HepG2 (cell line): ENCODE results near the gene SLC20A1. TPM values are rescaled to one million over a fixed set of nuclear protein-coding genes. Genes with fewer than 3 reads are reported as not detected.

Source experiments
- FOXJ3 ChIP-seq: sonication (generic); formaldehyde crosslinking; IDR thresholded peaks from 2 replicates; pipeline ENCODE4 v1.4.0; 2020; ENCODE audit warnings: missing genetic modification reagents, mild to moderate bottlenecking, borderline replicate concordance
- ZNF407 ChIP-seq: sonication (generic); formaldehyde crosslinking; IDR thresholded peaks from one replicate; pipeline ENCODE4 v1.5.1; 2020; ENCODE audit warnings: mild to moderate bottlenecking, missing genetic modification reagents; ENCODE audit errors: not compliant biosample characterization
- ZNF563 ChIP-seq: sonication (generic); formaldehyde crosslinking; IDR thresholded peaks from 2 replicates; pipeline ENCODE4 v1.8.0; 2022; ENCODE audit warnings: mild to moderate bottlenecking, moderate library complexity, missing genetic modification reagents
- ZNF770 ChIP-seq: sonication (generic); formaldehyde crosslinking; IDR thresholded peaks from 2 replicates; pipeline ENCODE4 v1.5.0; 2020; ENCODE audit warnings: mild to moderate bottlenecking, missing genetic modification reagents
- polyA plus RNA-seq, 8 experiments: library from polyadenylated mRNA; depleted of rRNA in 3 of 8; stranded (reverse) in 7 of 8; unstranded in 1 of 8; fragments of >200 nt; fragmentation: Illumina TruSeq in 4 of 8; extraction: Trizol in 4 of 8; gene quantifications; 2 replicates each; pipeline versions ENCODE4 v1.2.1 to v1.2.3, GENCODE V29; 2011 to 2016; ENCODE audit warnings: low read depth in 4 of 8, missing spikeins in 1 of 8, mixed read lengths in 1 of 8; ENCODE audit not compliant: insufficient read depth in 1 of 8
- total RNA-seq, 5 experiments: library from RNA; depleted of rRNA; stranded (reverse); fragments of >200 nt; fragmentation: Illumina TruSeq; extraction: Trizol; gene quantifications; 2 replicates each; pipeline ENCODE4 v1.2.3, GENCODE V29; 2016; ENCODE audit warnings: low read depth in 1 of 5

The SLC20A1 gene
- total and polyA plus RNA-seq, 2 of the 13 experiments (the other 11 are each of a cell fraction or from before 2014, with no cell fraction given), result 54.0 to 85.9 TPM

DNA sequence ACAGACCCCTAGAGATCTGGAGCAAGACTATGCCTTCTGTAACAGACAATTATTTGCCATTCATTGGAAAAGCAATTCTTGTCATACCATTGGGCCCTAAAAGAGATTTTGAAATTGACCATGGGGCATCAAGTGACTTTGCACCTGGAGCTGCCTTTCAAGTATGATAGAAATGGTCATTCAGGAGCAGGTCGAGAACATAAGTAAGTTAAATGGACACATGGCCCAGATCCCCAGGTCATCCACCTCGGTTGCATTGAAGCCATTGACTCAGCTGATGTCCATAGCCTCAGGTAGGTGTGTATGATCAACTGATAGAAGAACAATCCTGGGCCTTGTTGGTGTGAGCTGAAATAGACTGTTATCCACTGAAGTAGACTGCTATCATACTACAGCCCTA lies 42.0 kb upstream of the SLC20A1 start (continued):
- TF ChIP-seq ZNF407 (CRISPR knock-in tag), result no peak
- no peak for TF ChIP-seq ZNF770
- no peak for TF ChIP-seq FOXJ3 (CRISPR knock-in tag)
- no peak for TF ChIP-seq ZNF563
